ENCODE measurements around the gene CREB3L1. TPM values are rescaled to one million over a fixed set of nuclear protein-coding genes. Genes with fewer than 3 reads are reported as not detected.

Gene CREB3L1
- total RNA-seq, 1 experiment from 2014 or later, result 3.3 TPM

DNA sequence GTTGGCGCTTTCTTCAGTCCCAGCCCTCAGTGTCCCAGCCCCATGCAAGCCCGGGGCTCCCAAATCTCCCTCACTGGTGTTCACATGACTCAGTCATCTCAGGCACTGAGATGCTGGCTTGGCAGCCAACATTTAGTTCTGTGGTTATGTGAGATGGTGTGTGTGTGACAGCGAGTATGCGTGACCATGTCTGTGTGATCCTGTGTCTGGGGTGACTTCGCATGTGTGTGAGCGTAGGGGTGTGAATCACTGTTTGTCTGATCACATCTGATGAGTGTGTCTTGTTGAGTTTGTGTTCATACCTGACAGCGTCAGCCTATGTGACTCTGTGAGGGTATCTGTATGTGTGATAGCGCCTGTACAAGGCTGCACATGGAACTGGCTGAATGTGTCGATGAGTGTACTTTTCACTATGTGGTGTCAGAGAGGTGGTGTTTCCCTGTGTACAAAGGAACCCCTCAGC, 16.2 kb downstream of the CREB3L1 start:
- no peaks in the 10 kb centered on the region for H3K79me2 ChIP-seq (ENCODE audit: insufficient read depth, low read length)
- H4K8ac ChIP-seq (replicated peaks; ENCODE audit: insufficient read length, low read depth, low read length), result no peak overlapping the region
- no peak overlapping the region for H3T11ph ChIP-seq (ENCODE audit: low read length)
- H3K27me3 ChIP-seq (ENCODE audit: insufficient read depth, low read length), result no peaks in the 10 kb centered on the region
- no peak for DNase-seq
- H3K27ac ChIP-seq (ENCODE audit: insufficient read length, low read depth, low read length), result no peak overlapping the region
- H2BK15ac ChIP-seq (ENCODE audit: low read depth, low read length), result no peak overlapping the region
- TF ChIP-seq, protein P1, sequence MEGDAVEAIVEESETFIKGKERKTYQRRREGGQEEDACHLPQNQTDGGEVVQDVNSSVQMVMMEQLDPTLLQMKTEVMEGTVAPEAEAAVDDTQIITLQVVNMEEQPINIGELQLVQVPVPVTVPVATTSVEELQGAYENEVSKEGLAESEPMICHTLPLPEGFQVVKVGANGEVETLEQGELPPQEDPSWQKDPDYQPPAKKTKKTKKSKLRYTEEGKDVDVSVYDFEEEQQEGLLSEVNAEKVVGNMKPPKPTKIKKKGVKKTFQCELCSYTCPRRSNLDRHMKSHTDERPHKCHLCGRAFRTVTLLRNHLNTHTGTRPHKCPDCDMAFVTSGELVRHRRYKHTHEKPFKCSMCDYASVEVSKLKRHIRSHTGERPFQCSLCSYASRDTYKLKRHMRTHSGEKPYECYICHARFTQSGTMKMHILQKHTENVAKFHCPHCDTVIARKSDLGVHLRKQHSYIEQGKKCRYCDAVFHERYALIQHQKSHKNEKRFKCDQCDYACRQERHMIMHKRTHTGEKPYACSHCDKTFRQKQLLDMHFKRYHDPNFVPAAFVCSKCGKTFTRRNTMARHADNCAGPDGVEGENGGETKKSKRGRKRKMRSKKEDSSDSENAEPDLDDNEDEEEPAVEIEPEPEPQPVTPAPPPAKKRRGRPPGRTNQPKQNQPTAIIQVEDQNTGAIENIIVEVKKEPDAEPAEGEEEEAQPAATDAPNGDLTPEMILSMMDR (conservative IDR thresholded peaks at IDR 0.05), result no peak
- H3K4me1 ChIP-seq (ENCODE audit: insufficient read depth, low read length), result peaks cover 18% of the 10 kb centered on the region
- H3K56ac ChIP-seq (ENCODE audit: insufficient read length, low read depth, low read length), result no peak overlapping the region
- no peak overlapping the region for H4K5ac ChIP-seq (ENCODE audit: insufficient read length, low read depth, low read length)
- no peak overlapping the region for H2BK5ac ChIP-seq (ENCODE audit: insufficient read length, low read length)
- no peaks in the 10 kb centered on the region for H3K36me3 Mint-ChIP-seq (ENCODE audit: insufficient read depth in 1 of 3, low read depth in 3 of 3)
- peaks cover 15% of the 10 kb centered on the region for H3K23me2 ChIP-seq (ENCODE audit: insufficient read length, low read depth, low read length, poor library complexity, severe bottlenecking)
- peak overlapping the region; percentile 21 for H3K18ac ChIP-seq (ENCODE audit: insufficient read length, low read depth, low read length)
- H2BK120ac ChIP-seq (ENCODE audit: low read depth, low read length, poor library complexity, severe bottlenecking), result no peak overlapping the region
- H3K4me1 Mint-ChIP-seq, result peaks cover 39 to 61% of the 10 kb centered on the region in 2 experiments
- peak overlapping the region; percentile 31 for H4K91ac ChIP-seq (ENCODE audit: insufficient read length, low read depth, low read length)
- WGBS (ENCODE audit: extremely low coverage, insufficient read length, low lambda C conversion rate), result no CpG with 5 or more reads among the region's 9 CpGs
- H2AK5ac ChIP-seq (ENCODE audit: insufficient read length, low read length), result peak overlapping the region; percentile 11
- no peak overlapping the region for H2BK20ac ChIP-seq (ENCODE audit: low read depth, low read length, poor library complexity, severe bottlenecking)
- H2AFZ ChIP-seq (ENCODE audit: low read length), result no peak overlapping the region
- no peaks in the 10 kb centered on the region for H3K9me3 ChIP-seq (ENCODE audit: control insufficient read depth, low read depth, low read length)
- peak overlapping the region in 1 of 2 experiments; percentile 88; a peak in 1 of 5 replicates for H3K4me3 Mint-ChIP-seq
- no peak overlapping the region for H3K14ac ChIP-seq (ENCODE audit: insufficient read depth, low read length)
- no peaks in the 10 kb centered on the region for H3K79me1 ChIP-seq (ENCODE audit: insufficient read depth, low read depth, low read length, poor library complexity, severe bottlenecking)
- no peaks in the 10 kb centered on the region; the same call in 1 of the 2 replicates for H3K27me3 Mint-ChIP-seq (ENCODE audit: low read depth)
- H3K23ac ChIP-seq (ENCODE audit: insufficient read length, low read depth, low read length), result no peak overlapping the region
- no peaks in the 10 kb centered on the region; a peak in 1 of 5 replicates for H3K9me3 Mint-ChIP-seq
- peak overlapping the region; percentile 12; the same call in 1 of the 2 replicates for H3K4ac ChIP-seq (ENCODE audit: low read depth, low read length)
- peak overlapping the region in 2 of 3 experiments; percentile 48 to 99; a peak in 3 of 7 replicates for H3K27ac Mint-ChIP-seq
- H2BK12ac ChIP-seq (ENCODE audit: insufficient read length, low read depth, low read length), result no peak overlapping the region
- H4K20me1 ChIP-seq (ENCODE audit: control insufficient read depth, insufficient read depth, insufficient read length), result no peaks in the 10 kb centered on the region
- H3K9ac ChIP-seq (ENCODE audit: extremely low read depth, insufficient read length, low read length), result no peak overlapping the region
- H3K4me2 ChIP-seq (ENCODE audit: insufficient read depth, insufficient read length, low read length), result no peak overlapping the region
